Activated B cell treated with CpG ODN at 0.5 μM for 24 hours (primary cell): ENCODE results near the gene KISS1R. TPM values are rescaled to one million over a fixed set of nuclear protein-coding genes. Genes with fewer than 3 reads are reported as not detected.

Experiments
- ATAC-seq: fragments of 200-7000 bp; cut with Tn5 transposase; one replicate; pipeline ENCODE4 v1.10.0; 2021; ENCODE audit warnings: low read depth, mild to moderate bottlenecking, moderate library complexity
- CTCF ChIA-PET: fragments of 350-600 bp; sonication (Branson Sonifier 250); formaldehyde crosslinking; loops from one replicate; lab custom pipeline; 2021; ENCODE audit warnings: antibody characterized with exemption; lab: Charles Lee
- POLR2A ChIA-PET: fragments of 350-600 bp; sonication (Branson Sonifier 250); formaldehyde crosslinking; loops from one replicate; lab custom pipeline; 2021; ENCODE audit warnings: antibody characterized with exemption; lab: Charles Lee
- DNase-seq: peaks from one replicate; pipeline ENCODE4 v3.0.0; 2022
- H3K27ac Mint-ChIP-seq: one replicate; pipeline ENCODE4 v1.8.0; 2020; ENCODE audit warnings: mixed read lengths
- H3K27me3 Mint-ChIP-seq: one replicate; pipeline ENCODE4 v1.8.0; 2021; ENCODE audit warnings: mixed read lengths
- H3K36me3 Mint-ChIP-seq: one replicate; pipeline ENCODE4 v1.8.0; 2021; ENCODE audit warnings: low read depth, mixed read lengths
- H3K4me1 Mint-ChIP-seq: one replicate; pipeline ENCODE4 v1.8.0; 2021; ENCODE audit warnings: mixed read lengths
- H3K4me3 Mint-ChIP-seq: one replicate; pipeline ENCODE4 v1.8.0; 2020; ENCODE audit warnings: mild to moderate bottlenecking, mixed read lengths
- H3K9me3 Mint-ChIP-seq: one replicate; pipeline ENCODE4 v1.8.0; 2020; ENCODE audit warnings: mixed read lengths
- intact Hi-C: fragments of 100-400 bp; cut with micrococcal nuclease; formaldehyde crosslinking; loops from one replicate; pipeline ENCODE4 v1.15.1; 2024
- total RNA-seq: library from RNA; stranded (reverse); gene quantifications from 2 replicates; pipeline ENCODE4 v1.2.3, GENCODE V29; 2022
- TF ChIP-seq, protein P1 (sequence below): fragments of 200-600 bp; IDR thresholded peaks from one replicate; pipeline ENCODE4 v1.8.0; 2022; ENCODE audit warnings: antibody characterized with exemption, mild to moderate bottlenecking

KISS1R gene
- total RNA-seq, 1 donor from 2014 or later: 0.49 TPM

DNA sequence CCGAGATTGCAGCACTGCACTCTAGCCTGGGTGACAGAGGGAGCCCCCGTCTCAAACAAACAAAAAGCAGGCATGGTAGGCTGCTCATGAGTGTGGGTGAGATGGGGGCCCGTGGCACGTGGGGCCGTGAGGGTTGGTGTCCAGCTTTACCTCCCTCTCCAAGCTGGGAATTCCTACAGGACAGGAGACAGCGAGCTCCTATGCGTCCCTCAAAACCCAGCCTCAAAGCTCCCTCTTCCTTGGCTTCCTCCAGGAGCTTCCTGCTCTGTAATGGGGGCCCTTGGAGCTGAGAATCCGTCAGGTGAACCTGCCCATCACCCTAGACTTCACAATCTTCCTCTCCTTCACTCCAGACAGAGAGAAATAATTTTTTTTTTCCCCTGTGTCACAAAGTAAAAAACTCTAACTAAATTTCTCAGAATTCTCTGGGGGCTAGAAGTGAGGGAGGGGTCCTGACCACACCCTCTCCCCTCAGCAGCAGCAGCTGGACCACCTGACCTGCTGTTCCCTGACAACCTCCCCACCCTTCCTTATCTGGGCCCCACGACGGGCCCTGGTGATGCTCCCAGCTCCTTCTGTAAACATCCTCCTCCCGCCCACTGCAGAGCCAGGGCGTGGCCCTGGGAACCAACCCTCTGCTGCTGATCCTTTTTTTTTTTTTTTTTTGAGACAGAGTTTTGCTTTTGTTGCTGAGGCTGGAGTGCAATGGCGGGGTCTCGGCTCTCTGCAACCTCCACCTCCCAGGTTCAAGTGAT is 44.9 kb downstream of the KISS1R start:
- ATAC-seq: no peak
- Mint-ChIP-seq H3K27ac (no peak overlapping the region), H3K27me3 (no peaks in the 10 kb centered on the region), H3K4me1 (peaks cover 2% of the 10 kb centered on the region), H3K4me3 (no peak overlapping the region), H3K36me3 (peaks cover 40% of the 10 kb centered on the region), H3K9me3 (no peaks in the 10 kb centered on the region)
- TF ChIP-seq, protein P1, sequence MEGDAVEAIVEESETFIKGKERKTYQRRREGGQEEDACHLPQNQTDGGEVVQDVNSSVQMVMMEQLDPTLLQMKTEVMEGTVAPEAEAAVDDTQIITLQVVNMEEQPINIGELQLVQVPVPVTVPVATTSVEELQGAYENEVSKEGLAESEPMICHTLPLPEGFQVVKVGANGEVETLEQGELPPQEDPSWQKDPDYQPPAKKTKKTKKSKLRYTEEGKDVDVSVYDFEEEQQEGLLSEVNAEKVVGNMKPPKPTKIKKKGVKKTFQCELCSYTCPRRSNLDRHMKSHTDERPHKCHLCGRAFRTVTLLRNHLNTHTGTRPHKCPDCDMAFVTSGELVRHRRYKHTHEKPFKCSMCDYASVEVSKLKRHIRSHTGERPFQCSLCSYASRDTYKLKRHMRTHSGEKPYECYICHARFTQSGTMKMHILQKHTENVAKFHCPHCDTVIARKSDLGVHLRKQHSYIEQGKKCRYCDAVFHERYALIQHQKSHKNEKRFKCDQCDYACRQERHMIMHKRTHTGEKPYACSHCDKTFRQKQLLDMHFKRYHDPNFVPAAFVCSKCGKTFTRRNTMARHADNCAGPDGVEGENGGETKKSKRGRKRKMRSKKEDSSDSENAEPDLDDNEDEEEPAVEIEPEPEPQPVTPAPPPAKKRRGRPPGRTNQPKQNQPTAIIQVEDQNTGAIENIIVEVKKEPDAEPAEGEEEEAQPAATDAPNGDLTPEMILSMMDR: no peak
- intact Hi-C loops: no loop called here
- no peak for DNase-seq
- POLR2A ChIA-PET: interaction anchor here (0.7 kb wide), 1 partner anchor 319 kb away, joined by 4 read pairs; no protein-coding TSS in a partner anchor
- CTCF ChIA-PET: no interaction called here

- ChIA-PET CTCF (no interaction called here), POLR2A (interaction anchor here (0.5 to 0.7 kb wide), 2 partner anchors 10 to 320 kb away, joined by 4 to 5 read pairs; no protein-coding TSS in a partner anchor)
- Mint-ChIP-seq H3K9me3 (no peaks in the 10 kb centered on the region), H3K4me3 (no peak overlapping the region), H3K27me3 (no peaks in the 10 kb centered on the region), H3K27ac (no peak overlapping the region), H3K36me3 (peaks cover 45% of the 10 kb centered on the region), H3K4me1 (peaks cover 2% of the 10 kb centered on the region)
- ATAC-seq (no peak), DNase-seq (no peak)
- TF ChIP-seq, protein P1: no peak
- intact Hi-C loops: no loop called here
Measured at GRCh38 chr19:962683-963400, 45.7 kb downstream of the KISS1R start.

DNA sequence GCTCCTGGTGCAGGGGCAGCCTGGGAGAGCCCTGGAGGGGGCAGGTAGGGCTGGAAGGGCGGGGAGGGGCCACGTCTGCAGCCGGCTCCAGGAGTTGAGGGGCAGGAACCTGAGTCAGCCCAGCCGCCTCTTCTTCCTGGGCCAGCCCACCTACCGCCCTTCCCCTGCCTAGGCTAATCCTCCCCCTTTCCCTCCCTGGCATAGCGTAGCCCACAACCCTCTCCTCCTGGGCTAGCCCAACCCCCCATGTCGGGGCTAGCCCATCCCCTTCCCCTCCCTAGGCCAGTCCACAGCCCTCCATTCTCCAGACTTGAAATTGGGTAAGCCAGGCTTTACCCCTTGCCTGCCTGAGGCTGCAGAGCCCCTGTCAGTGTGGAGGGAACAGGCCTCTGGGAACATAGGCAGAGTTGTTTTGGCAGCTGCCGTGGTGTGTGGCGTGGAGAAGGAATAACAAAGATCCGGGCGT is 46.4 kb downstream of the KISS1R start:
- TF ChIP-seq, protein P1: no peak
- Mint-ChIP-seq H3K27me3 (no peaks in the 10 kb centered on the region), H3K27ac (no peak overlapping the region), H3K36me3 (peaks cover 48% of the 10 kb centered on the region), H3K9me3 (no peaks in the 10 kb centered on the region), H3K4me3 (no peak overlapping the region), H3K4me1 (peaks cover 2% of the 10 kb centered on the region)
- CTCF ChIA-PET: no interaction called here
- no peak for DNase-seq
- intact Hi-C loops: no loop called here
- POLR2A ChIA-PET: no interaction called here
- no peak for ATAC-seq

DNA sequence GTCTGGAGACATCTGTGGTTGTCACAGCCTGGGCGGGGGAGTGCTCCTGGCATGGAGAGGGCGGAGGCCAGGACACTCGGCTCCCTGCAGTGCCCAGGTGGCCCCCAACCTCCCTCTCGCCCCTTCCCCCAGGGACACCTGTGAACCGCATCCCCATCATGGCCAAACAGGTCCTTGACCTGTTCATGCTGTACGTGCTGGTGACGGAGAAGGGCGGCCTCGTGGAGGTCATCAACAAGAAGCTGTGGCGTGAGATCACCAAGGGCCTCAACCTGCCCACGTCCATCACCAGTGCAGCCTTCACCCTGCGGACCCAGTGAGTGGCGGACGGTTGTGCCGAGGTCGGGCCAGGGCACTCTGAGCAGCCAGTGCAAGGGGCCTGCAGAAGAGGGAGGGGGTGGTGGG is 47.0 kb downstream of the KISS1R start:
- DNase-seq: no peak
- TF ChIP-seq, protein P1: no peak
- Mint-ChIP-seq H3K4me3 (no peak overlapping the region), H3K9me3 (no peaks in the 10 kb centered on the region), H3K36me3 (peaks cover 49% of the 10 kb centered on the region), H3K27me3 (no peaks in the 10 kb centered on the region), H3K4me1 (peaks cover 2% of the 10 kb centered on the region), H3K27ac (no peak overlapping the region)
- no peak for ATAC-seq
- intact Hi-C loops: no loop called here
- ChIA-PET CTCF (no interaction called here), POLR2A (no interaction called here)
